ENCODE measurements around the gene TSSK2. TPM values are rescaled to one million over a fixed set of nuclear protein-coding genes. Genes with fewer than 3 reads are reported as not detected.
A peak's percentile ranks its signal among the peaks of the same experiment; 100 is the strongest.

The TSSK2 gene
- total and polyA plus RNA-seq, 4 experiments from 2014 or later, result not detected

GRCh38 chr22:19086417-19086816 is 44.7 kb upstream of the TSSK2 start:
- H3K36me3 Mint-ChIP-seq, result peaks cover 30 to 43% of the 10 kb centered on the region in 2 donors
- Histone ChIP-seq H3K27ac (ENCODE audit: low read depth, low read length) (no peak overlapping the region), H3K9me3 (ENCODE audit: control insufficient read depth in 1 of 2, low read length in 2 of 2) (no peaks in the 10 kb centered on the region), H3K27me3 (ENCODE audit: insufficient read depth, low read length) (no peaks in the 10 kb centered on the region), H3K4me3 (ENCODE audit: low read length in 2 of 2) (no peak overlapping the region), H3K36me3 (ENCODE audit: insufficient read depth, low read length) (peaks cover 35% of the 10 kb centered on the region), H3K4me1 (ENCODE audit: insufficient read depth, low read length) (peaks cover 6% of the 10 kb centered on the region)
- no peak overlapping the region for H3K4me3 Mint-ChIP-seq
- H3K9me3 Mint-ChIP-seq, result no peaks in the 10 kb centered on the region
- H3K27ac Mint-ChIP-seq, result peak overlapping the region in 2 of 7 donors; percentile 12 to 57
- peaks cover 12 to 36% (median 19%) of the 10 kb centered on the region in 4 donors for H3K4me1 Mint-ChIP-seq
- no peaks in the 10 kb centered on the region for H3K27me3 Mint-ChIP-seq
- ChIA-PET CTCF (ENCODE audit: partially characterized antibody) (no interaction called here), POLR2A (ENCODE audit: partially characterized antibody) (no interaction called here)
- no peak for DNase-seq
- intact Hi-C loops (cut with micrococcal nuclease), result no loop called here

- Mint-ChIP-seq H3K36me3 (peaks cover 30 to 42% of the 10 kb centered on the region in 2 donors), H3K4me3 (no peak overlapping the region)
- no peak overlapping the region for H3K27ac ChIP-seq (ENCODE audit: low read depth, low read length)
Observed at GRCh38 chr22:19086896-19087295, 44.2 kb upstream of the TSSK2 start.

GRCh38 chr22:19088866-19089595 is 42.1 kb upstream of the TSSK2 start:
- H3K4me1 Mint-ChIP-seq, result peaks cover 13 to 36% (median 21%) of the 10 kb centered on the region in 4 donors
- no peak overlapping the region for H3K27ac ChIP-seq (ENCODE audit: low read depth, low read length)
- ChIA-PET CTCF (ENCODE audit: partially characterized antibody) (interaction anchor here (1.1 kb wide), 1 partner anchor 10 kb away, joined by 3 read pairs; no protein-coding TSS in a partner anchor), POLR2A (ENCODE audit: partially characterized antibody) (no interaction called here)
- peaks cover 6% of the 10 kb centered on the region for H3K4me1 ChIP-seq (ENCODE audit: insufficient read depth, low read length)
- no peaks in the 10 kb centered on the region for H3K27me3 ChIP-seq (ENCODE audit: insufficient read depth, low read length)
- H3K27ac Mint-ChIP-seq, result peak overlapping the region in 2 of 7 donors; percentile 62 to 70
- H3K9me3 ChIP-seq (ENCODE audit: control insufficient read depth in 1 of 2, low read length in 2 of 2), result no peaks in the 10 kb centered on the region
- H3K4me3 ChIP-seq (ENCODE audit: low read length in 2 of 2), result no peak overlapping the region
- H3K36me3 ChIP-seq (ENCODE audit: insufficient read depth, low read length), result peaks cover 27% of the 10 kb centered on the region
- H3K36me3 Mint-ChIP-seq, result peaks cover 28 to 39% of the 10 kb centered on the region in 2 donors
- H3K9me3 Mint-ChIP-seq, result no peaks in the 10 kb centered on the region
- intact Hi-C loops (cut with micrococcal nuclease), result no loop called here
- no peaks in the 10 kb centered on the region for H3K27me3 Mint-ChIP-seq
- DNase-seq, result no peak
- no peak overlapping the region for H3K4me3 Mint-ChIP-seq

More at GRCh38 chr22:19086896-19087295, 44.2 kb upstream of the TSSK2 start:
- no peaks in the 10 kb centered on the region for H3K27me3 ChIP-seq (ENCODE audit: insufficient read depth, low read length)
- H3K4me1 Mint-ChIP-seq, result peaks cover 12 to 36% (median 19%) of the 10 kb centered on the region in 4 donors
- no peaks in the 10 kb centered on the region for H3K9me3 ChIP-seq (ENCODE audit: control insufficient read depth in 1 of 2, low read length in 2 of 2)
- H3K27ac Mint-ChIP-seq, result peak overlapping the region in 2 of 7 donors; percentile 12 to 57
- POLR2A ChIA-PET (ENCODE audit: partially characterized antibody), result no interaction called here
- H3K9me3 Mint-ChIP-seq, result no peaks in the 10 kb centered on the region
- intact Hi-C loops (cut with micrococcal nuclease), result no loop called here
- peaks cover 6% of the 10 kb centered on the region for H3K4me1 ChIP-seq (ENCODE audit: insufficient read depth, low read length)
- CTCF ChIA-PET (ENCODE audit: partially characterized antibody), result no interaction called here
- H3K36me3 ChIP-seq (ENCODE audit: insufficient read depth, low read length), result peaks cover 35% of the 10 kb centered on the region
- no peaks in the 10 kb centered on the region for H3K27me3 Mint-ChIP-seq
- DNase-seq, result no peak
- no peak overlapping the region for H3K4me3 ChIP-seq (ENCODE audit: low read length in 2 of 2)

DNA sequence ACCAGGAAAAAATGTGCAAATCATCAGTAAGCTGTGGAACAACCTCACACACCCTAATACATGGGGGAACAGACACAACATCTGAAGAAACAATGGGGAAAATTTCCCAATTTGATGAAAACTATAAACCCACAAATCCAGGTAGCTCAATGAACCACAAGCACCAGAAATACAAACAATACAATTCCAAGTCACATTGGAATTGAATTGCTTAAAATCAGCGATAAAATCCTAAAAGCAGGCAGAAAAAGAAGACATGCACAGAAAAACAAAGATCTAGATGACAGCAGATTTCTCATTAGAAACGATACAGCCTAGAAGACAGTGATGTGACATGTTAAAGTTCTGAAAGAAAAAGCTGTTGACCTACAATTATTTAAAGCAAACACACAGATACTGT is 40.9 kb upstream of the TSSK2 start:
- peaks cover 14 to 34% (median 20%) of the 10 kb centered on the region in 4 donors for H3K4me1 Mint-ChIP-seq
- H3K36me3 Mint-ChIP-seq, result peaks cover 25 to 38% of the 10 kb centered on the region in 2 donors
- intact Hi-C loops (cut with micrococcal nuclease), result no loop called here
- CTCF ChIA-PET (ENCODE audit: partially characterized antibody), result interaction anchor here (1.1 kb wide), 1 partner anchor 9 kb away, joined by 3 read pairs; no protein-coding TSS in a partner anchor
- DNase-seq, result no peak
- H3K27me3 Mint-ChIP-seq, result no peaks in the 10 kb centered on the region
- H3K4me3 Mint-ChIP-seq, result no peak overlapping the region
- H3K27ac Mint-ChIP-seq, result peak overlapping the region in 1 of 7 donors; percentile 18
- POLR2A ChIA-PET (ENCODE audit: partially characterized antibody), result no interaction called here
- H3K9me3 Mint-ChIP-seq, result no peaks in the 10 kb centered on the region
- H3K27ac ChIP-seq (ENCODE audit: low read depth, low read length), result no peak overlapping the region
- no peaks in the 10 kb centered on the region for H3K9me3 ChIP-seq (ENCODE audit: control insufficient read depth in 1 of 2, low read length in 2 of 2)
- no peak overlapping the region for H3K4me3 ChIP-seq (ENCODE audit: low read length in 2 of 2)
- peaks cover 25% of the 10 kb centered on the region for H3K36me3 ChIP-seq (ENCODE audit: insufficient read depth, low read length)
- H3K27me3 ChIP-seq (ENCODE audit: insufficient read depth, low read length), result no peaks in the 10 kb centered on the region
- peaks cover 6% of the 10 kb centered on the region for H3K4me1 ChIP-seq (ENCODE audit: insufficient read depth, low read length)

DNA sequence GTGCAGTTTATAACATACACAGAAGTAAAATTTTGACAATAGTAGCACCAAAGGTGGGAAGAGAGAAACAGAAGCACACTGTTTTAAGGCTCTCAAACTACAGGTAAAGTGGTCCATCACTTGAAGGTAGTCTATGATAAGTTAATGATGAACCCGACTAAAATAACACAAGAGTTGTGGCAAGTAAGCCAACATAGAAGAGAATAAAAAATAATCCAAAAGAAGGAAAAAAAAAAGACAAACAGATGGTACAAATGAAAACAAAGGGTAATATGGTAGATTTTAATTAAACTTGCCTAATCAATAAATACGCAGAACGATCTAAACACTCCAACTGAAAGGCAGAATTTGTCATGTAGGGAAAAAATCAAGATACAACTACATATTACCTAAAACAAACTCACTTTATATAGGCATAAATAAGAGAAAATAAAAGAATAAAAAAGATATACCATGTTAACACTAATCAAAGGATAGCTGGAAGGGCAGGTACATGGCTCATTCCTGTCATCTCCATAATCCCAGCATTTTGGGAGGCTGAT is 40.5 kb upstream of the TSSK2 start:
- no peak for DNase-seq
- peaks cover 13 to 30% (median 17%) of the 10 kb centered on the region in 4 donors for H3K4me1 Mint-ChIP-seq
- Histone ChIP-seq H3K4me3 (ENCODE audit: low read length in 2 of 2) (no peak overlapping the region), H3K4me1 (ENCODE audit: insufficient read depth, low read length) (peaks cover 1% of the 10 kb centered on the region), H3K27ac (ENCODE audit: low read depth, low read length) (no peak overlapping the region), H3K9me3 (ENCODE audit: control insufficient read depth in 1 of 2, low read length in 2 of 2) (no peaks in the 10 kb centered on the region), H3K27me3 (ENCODE audit: insufficient read depth, low read length) (no peaks in the 10 kb centered on the region), H3K36me3 (ENCODE audit: insufficient read depth, low read length) (peaks cover 20% of the 10 kb centered on the region)
- intact Hi-C loops (cut with micrococcal nuclease), result no loop called here
- ChIA-PET POLR2A (ENCODE audit: partially characterized antibody) (no interaction called here), CTCF (ENCODE audit: partially characterized antibody) (no interaction called here)
- peak overlapping the region in 2 of 7 donors; percentile 17 to 18 for H3K27ac Mint-ChIP-seq
- no peaks in the 10 kb centered on the region for H3K9me3 Mint-ChIP-seq
- H3K27me3 Mint-ChIP-seq, result no peaks in the 10 kb centered on the region
- H3K4me3 Mint-ChIP-seq, result no peak overlapping the region
- H3K36me3 Mint-ChIP-seq, result peaks cover 20 to 34% of the 10 kb centered on the region in 2 donors

GRCh38 chr22:19092725-19093124 is 38.4 kb upstream of the TSSK2 start:
- no peak for DNase-seq
- Histone ChIP-seq H3K27me3 (ENCODE audit: insufficient read depth, low read length) (no peaks in the 10 kb centered on the region), H3K27ac (ENCODE audit: low read depth, low read length) (no peak overlapping the region), H3K36me3 (ENCODE audit: insufficient read depth, low read length) (peaks cover 14% of the 10 kb centered on the region), H3K9me3 (ENCODE audit: control insufficient read depth in 1 of 2, low read length in 2 of 2) (no peaks in the 10 kb centered on the region), H3K4me3 (ENCODE audit: low read length in 2 of 2) (no peak overlapping the region), H3K4me1 (ENCODE audit: insufficient read depth, low read length) (no peaks in the 10 kb centered on the region)
- no peaks in the 10 kb centered on the region for H3K27me3 Mint-ChIP-seq
- no peak overlapping the region for H3K4me3 Mint-ChIP-seq
- intact Hi-C loops (cut with micrococcal nuclease), result no loop called here
- ChIA-PET POLR2A (ENCODE audit: partially characterized antibody) (interaction anchor here (0.6 kb wide), 1 partner anchor 288 kb away, joined by 3 read pairs; no protein-coding TSS in a partner anchor), CTCF (ENCODE audit: partially characterized antibody) (no interaction called here)
- H3K36me3 Mint-ChIP-seq, result peaks cover 25 to 27% of the 10 kb centered on the region in 2 donors
- peak overlapping the region in 2 of 7 donors; percentile 9 to 15 for H3K27ac Mint-ChIP-seq
- peaks cover 15 to 35% (median 20%) of the 10 kb centered on the region in 4 donors for H3K4me1 Mint-ChIP-seq
- no peaks in the 10 kb centered on the region for H3K9me3 Mint-ChIP-seq

DNA sequence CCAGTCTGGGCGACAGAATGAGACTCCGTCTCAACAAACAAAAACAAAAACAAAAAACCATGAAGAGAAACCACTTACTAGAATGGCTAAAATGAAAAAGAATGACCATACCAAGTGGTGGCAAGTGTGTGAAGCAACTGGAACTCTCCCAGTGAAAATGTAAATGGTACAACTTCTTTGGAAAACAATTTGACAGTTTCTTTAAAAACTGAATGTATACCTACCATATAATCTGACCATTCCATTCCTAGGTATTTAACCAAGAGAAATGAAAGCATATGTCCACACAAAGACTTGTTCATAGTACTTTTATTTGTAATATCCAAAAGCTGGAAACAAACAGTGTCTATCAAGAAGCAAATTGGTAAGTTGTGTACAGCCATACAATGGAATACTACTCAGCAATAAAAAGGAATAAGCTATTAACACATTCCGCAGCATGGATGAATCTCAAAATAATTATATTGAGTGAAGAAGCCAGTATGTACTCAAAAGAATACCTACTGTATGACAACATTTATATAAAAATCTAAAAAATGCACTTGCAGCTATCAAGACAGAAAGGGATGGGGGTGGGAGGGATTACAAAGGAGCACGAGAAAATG is 36.6 kb upstream of the TSSK2 start:
- no peak overlapping the region for H3K27ac ChIP-seq (ENCODE audit: low read depth, low read length)
- no peaks in the 10 kb centered on the region for H3K27me3 ChIP-seq (ENCODE audit: insufficient read depth, low read length)
- H3K36me3 Mint-ChIP-seq, result peaks cover 17 to 29% of the 10 kb centered on the region in 2 donors
- DNase-seq, result no peak
- ChIA-PET POLR2A (ENCODE audit: partially characterized antibody) (no interaction called here), CTCF (ENCODE audit: partially characterized antibody) (no interaction called here)
- H3K9me3 Mint-ChIP-seq, result no peaks in the 10 kb centered on the region
- no peak overlapping the region for H3K4me3 Mint-ChIP-seq
- no peak overlapping the region for H3K4me3 ChIP-seq (ENCODE audit: low read length in 2 of 2)
- peaks cover 17 to 35% (median 24%) of the 10 kb centered on the region in 4 donors for H3K4me1 Mint-ChIP-seq
- H3K27me3 Mint-ChIP-seq, result no peaks in the 10 kb centered on the region
- no peaks in the 10 kb centered on the region for H3K4me1 ChIP-seq (ENCODE audit: insufficient read depth, low read length)
- H3K9me3 ChIP-seq (ENCODE audit: control insufficient read depth in 1 of 2, low read length in 2 of 2), result no peaks in the 10 kb centered on the region
- H3K36me3 ChIP-seq (ENCODE audit: insufficient read depth, low read length), result no peaks in the 10 kb centered on the region
- intact Hi-C loops (cut with micrococcal nuclease), result no loop called here
- no peak overlapping the region for H3K27ac Mint-ChIP-seq
